Subcutaneous abdominal adipose tissue (tissue), 5 donors: ENCODE results near the gene NOL9.

ENCODE experiments used
- H3K27ac ChIP-seq: one replicate; pipeline ENCODE4 v1.7.0; 2013; ENCODE audit warnings: low read depth, mild to moderate bottlenecking, inconsistent platforms, low read length, moderate library complexity
- H3K27me3 ChIP-seq, 5 donors: one replicate each; pipeline ENCODE4 v1.7.0; 2013; ENCODE audit warnings: low read length in 5 of 5, inconsistent platforms in 1 of 5; ENCODE audit not compliant: control insufficient read depth in 5 of 5, insufficient read depth in 4 of 5
- H3K36me3 ChIP-seq, 5 donors: one replicate each; pipeline ENCODE4 v1.7.0; 2013; ENCODE audit warnings: low read length in 5 of 5; ENCODE audit not compliant: control insufficient read depth in 5 of 5, insufficient read depth in 5 of 5
- H3K4me1 ChIP-seq, 5 donors: one replicate each; pipeline ENCODE4 v1.7.0; 2013; ENCODE audit warnings: low read length in 5 of 5, mild to moderate bottlenecking in 3 of 5, moderate library complexity in 1 of 5; ENCODE audit not compliant: control insufficient read depth in 5 of 5, insufficient read depth in 5 of 5
- H3K4me3 ChIP-seq, 5 donors: one replicate each; pipeline ENCODE4 v1.7.0; 2013; ENCODE audit warnings: low read length in 5 of 5, low read depth in 1 of 5
- H3K9ac ChIP-seq, 5 donors: one replicate each; pipeline ENCODE4 v1.7.0; 2013; ENCODE audit warnings: low read length in 5 of 5, mild to moderate bottlenecking in 4 of 5, moderate library complexity in 3 of 5
- H3K9me3 ChIP-seq, 5 donors: one replicate each; pipeline ENCODE4 v1.7.0; 2013; ENCODE audit warnings: low read length in 5 of 5; ENCODE audit not compliant: control insufficient read depth in 5 of 5
- donor health status: healthy.
- donor health status: healthy.
- donor health status: healthy.
- donor health status: healthy.
- donor health status: healthy.

The NOL9 gene

DNA sequence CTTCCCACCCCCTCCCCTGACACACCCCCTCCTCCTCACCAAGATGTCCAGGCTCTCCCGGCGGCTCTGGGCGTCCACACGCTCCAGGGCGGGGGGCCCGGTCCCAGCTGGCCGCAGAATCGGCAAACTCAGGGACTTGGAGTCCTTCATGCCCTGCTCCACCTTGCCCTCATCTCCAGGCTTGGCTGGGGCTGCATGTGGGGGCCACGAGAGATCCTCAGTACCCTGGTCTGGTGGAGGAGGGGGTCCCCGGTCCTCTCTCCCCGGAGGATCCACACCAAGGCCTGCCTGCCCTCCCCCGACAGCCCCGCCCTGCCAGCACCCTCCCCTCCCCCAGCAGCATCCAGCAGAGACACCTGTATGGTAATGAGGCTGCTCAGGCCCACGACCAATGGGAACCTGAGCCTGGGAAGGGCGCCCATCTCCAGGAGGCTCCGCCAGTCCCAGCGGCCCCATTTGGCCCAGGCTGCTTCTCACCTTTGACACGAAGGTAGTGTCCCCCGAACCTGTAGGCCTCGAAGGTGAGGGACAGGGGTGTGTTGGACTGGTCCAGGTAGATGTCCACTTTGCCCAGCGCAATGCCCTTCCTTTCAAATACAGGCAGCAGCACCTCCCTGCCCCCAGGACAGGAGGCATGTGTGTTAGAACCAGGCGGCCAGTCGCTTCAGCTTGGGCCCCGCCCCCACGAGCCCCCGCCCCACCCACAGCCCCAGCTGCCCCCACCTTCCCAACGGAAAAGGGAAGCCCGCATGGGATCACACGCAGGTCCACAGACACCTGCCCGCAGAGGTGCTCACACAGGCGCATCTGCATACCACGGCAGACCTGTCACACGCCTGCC, 80.1 kb downstream of the NOL9 start:
- no peak overlapping the region for H3K27ac ChIP-seq
- H3K27me3 ChIP-seq = no peaks in the 10 kb centered on the region
- H3K9me3 ChIP-seq = no peaks in the 10 kb centered on the region
- H3K4me3 ChIP-seq = no peak overlapping the region
- no peak overlapping the region for H3K9ac ChIP-seq
- H3K36me3 ChIP-seq = peaks cover 0 to 67% (median 58%) of the 10 kb centered on the region in 5 donors
- no peaks in the 10 kb centered on the region for H3K4me1 ChIP-seq

DNA sequence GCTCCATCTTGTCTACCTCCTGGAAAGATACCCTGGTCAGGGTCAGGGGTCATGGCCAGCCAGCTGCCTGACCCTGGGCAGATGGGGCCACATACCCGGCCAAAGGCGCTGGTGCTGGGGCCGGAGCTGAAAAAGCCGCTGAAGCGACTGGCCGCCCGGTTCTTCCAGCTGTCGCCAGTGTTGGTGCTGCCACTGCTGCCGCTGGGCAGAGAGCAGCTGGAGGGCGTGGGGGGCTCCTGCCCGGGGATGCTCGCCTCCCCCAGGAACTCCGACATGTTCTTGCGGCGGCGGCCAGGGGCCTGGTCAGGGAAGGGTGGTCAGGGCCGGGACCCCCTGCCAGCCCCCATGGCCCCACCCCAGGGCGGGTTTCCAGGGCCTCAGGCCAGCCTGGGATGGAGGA, 81.2 kb downstream of the NOL9 start:
- Histone ChIP-seq H3K4me1 (no peaks in the 10 kb centered on the region), H3K36me3 (peaks cover 0 to 78% (median 69%) of the 10 kb centered on the region in 5 donors), H3K4me3 (no peak overlapping the region), H3K27ac (no peak overlapping the region), H3K9me3 (no peaks in the 10 kb centered on the region), H3K9ac (no peak overlapping the region), H3K27me3 (no peaks in the 10 kb centered on the region)

DNA sequence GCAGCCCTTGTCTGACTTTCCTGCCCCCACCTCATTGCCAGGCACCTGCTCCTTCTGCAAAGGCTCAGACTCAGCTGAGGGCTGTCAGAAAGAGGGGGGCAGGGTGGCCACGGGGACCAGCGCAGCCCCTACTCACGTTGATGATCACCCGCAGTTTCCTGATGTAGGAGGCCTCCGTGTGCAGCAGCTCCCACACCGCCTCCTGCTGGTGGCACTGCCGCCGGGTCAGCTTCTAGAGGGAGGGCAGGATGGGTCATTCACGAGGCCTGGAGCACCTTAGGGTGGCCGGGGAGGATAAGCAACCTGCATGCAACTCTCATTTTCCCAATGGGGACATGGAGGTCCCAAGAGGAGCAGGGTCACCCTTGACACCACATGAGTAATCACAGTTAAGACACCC, 81.9 kb downstream of the NOL9 start:
- H3K9me3 ChIP-seq = no peaks in the 10 kb centered on the region
- no peaks in the 10 kb centered on the region for H3K4me1 ChIP-seq
- no peak overlapping the region for H3K4me3 ChIP-seq
- no peak overlapping the region for H3K9ac ChIP-seq
- H3K36me3 ChIP-seq = peaks cover 0 to 81% (median 75%) of the 10 kb centered on the region in 5 donors
- H3K27me3 ChIP-seq = no peaks in the 10 kb centered on the region
- H3K27ac ChIP-seq = no peak overlapping the region

DNA sequence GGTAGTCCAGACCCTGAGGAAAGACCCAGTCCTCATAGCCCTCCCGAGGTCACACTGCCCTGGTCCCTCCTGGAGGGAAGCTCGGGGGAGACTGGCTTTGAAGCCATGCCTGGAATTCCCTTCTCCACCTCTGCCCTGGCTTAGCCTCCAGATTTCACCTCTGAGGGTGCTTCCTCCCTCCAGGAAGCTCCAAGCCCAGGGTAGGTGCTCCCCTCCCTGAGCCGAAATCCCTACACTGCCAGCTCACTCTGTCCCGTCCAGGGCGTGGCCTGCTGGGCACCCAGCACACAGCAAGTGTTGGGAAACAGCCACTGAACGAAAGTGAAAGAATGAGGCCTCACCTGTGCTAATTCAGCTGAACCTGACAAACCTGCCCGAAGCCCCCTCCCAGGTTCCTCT, 82.3 kb downstream of the NOL9 start:
- H3K27ac ChIP-seq = no peak overlapping the region
- no peak overlapping the region for H3K9ac ChIP-seq
- no peaks in the 10 kb centered on the region for H3K9me3 ChIP-seq
- H3K4me1 ChIP-seq = no peaks in the 10 kb centered on the region
- H3K4me3 ChIP-seq = no peak overlapping the region
- H3K36me3 ChIP-seq = peaks cover 0 to 81% (median 75%) of the 10 kb centered on the region in 5 donors
- H3K27me3 ChIP-seq = no peaks in the 10 kb centered on the region
